ENCODE results near the gene RHBG.

The RHBG gene

DNA sequence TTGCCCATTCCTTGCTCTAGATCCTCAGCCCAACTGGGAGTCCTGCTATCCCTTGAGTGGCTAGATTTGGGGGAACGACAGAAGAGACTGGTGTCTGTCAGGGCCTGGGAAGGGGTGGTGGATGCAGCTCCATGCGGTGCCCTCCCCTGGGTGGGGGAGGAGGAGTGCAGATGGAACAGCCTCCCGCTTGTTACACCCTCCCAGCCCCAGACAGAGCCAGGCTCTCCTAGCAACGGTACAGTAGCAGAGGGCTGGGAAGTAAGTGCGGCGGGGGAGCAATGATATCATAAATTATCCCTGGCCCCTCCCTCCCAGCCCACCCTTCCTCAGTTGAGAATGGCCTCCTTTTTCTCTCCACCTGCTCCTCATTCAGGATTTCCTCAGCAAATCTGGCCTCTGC, 37.2 kb downstream of the RHBG start:
- DNase-seq (ENCODE audit: low read depth, low spot score) = no peak

DNA sequence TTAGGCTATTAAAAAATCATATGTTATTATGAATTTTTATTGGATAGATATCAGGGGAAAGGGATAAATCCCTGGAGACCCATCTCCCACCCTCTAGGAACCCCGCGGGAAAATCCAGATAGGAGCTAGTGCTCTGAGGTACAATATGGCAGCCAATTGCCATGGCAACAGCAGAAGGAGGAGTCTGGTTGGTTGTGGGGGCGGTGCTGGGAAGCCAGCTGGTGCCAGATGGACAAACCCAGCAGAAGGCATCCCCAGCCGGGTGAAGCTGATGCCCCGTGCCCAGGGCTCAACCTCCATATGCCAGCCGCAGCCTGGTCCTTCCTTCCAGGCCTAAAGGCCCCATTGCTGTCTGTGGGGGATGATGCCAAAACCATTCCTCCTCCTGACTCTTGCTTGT, 38.3 kb downstream of the RHBG start:
- DNase-seq (ENCODE audit: low read depth, low spot score) = no peak

DNA sequence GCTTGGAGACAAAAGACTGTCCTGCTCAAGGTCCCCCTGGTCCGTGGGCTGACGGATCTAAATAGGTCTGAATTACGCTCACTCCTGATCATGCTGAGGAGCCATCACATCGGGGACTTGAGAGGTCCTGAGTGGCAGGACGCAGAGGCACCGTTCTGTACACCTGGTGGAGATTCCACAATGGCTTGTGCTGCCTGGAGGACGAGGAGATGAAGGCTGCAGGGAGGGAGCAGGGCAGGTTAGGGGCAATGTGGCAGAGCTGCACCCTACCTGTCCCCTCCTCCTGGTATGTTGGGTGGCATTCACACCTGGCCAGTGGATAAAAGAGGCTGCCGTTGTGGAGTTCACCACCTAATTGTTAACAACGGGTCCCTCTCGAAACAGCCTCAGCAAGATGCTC, 38.7 kb downstream of the RHBG start:
- DNase-seq (ENCODE audit: low read depth, low spot score) = no peak

DNA sequence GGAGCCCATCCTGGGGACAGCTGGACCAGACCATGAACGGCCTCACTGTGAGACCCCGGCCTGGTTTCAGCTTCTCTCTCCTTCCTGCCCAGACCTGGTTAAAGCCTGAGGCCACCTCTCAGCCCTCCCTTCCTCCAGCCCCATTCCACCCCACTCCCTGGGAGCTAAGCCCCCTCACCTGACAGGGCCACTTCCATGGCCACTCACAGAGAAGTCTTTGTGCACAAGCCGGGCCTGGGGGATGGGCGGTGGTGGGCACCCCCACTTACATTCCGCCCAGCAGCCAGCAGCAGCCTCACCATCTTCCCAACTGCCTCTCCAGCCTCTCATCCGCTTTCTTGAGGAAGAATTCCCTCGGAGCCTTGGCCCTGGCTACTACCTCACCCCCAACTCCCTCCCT, 40.4 kb downstream of the RHBG start:
- DNase-seq (ENCODE audit: low read depth, low spot score) = no peak

DNA sequence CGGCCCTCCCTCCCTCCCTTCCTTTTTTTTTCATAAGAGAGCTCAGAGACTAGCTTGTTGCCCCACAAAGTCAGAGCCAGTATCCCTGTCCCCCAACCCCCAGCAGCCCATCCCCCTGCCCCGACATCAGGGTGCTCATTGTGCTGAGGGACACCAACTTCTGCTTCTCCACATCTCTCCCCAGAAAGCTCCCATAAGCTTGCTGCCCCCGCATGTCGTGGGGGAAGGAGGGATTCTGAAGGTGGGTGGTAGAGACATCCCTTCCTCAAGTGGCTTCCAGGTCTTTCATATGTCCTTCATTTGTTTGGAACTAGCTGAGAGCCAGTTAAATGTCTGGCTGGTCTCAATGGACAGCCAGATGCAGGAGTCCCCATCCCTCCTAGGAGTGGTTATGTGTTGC, 41.2 kb downstream of the RHBG start:
- no peak for DNase-seq (ENCODE audit: low read depth, low spot score)

DNA sequence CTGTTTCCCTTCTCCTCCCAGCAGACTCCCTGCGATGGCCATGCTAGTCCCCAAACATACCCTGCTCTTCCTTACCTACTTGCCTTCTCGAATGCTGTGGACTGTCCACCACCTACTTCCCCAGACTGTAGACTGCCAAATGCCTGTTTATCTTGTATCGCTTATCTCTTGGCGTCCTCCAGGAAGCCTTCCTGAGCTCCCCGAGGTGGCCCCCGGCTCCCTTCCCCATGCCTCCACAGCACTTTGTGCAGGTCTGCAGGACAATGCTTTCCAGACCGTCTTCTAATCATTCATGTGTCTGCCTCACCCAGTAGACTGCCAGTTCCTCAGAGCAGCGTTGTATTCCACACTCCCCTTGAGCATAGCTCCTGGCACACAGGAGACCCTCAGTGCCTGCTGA, 41.7 kb downstream of the RHBG start:
- no peak for DNase-seq (ENCODE audit: low read depth, low spot score)

DNA sequence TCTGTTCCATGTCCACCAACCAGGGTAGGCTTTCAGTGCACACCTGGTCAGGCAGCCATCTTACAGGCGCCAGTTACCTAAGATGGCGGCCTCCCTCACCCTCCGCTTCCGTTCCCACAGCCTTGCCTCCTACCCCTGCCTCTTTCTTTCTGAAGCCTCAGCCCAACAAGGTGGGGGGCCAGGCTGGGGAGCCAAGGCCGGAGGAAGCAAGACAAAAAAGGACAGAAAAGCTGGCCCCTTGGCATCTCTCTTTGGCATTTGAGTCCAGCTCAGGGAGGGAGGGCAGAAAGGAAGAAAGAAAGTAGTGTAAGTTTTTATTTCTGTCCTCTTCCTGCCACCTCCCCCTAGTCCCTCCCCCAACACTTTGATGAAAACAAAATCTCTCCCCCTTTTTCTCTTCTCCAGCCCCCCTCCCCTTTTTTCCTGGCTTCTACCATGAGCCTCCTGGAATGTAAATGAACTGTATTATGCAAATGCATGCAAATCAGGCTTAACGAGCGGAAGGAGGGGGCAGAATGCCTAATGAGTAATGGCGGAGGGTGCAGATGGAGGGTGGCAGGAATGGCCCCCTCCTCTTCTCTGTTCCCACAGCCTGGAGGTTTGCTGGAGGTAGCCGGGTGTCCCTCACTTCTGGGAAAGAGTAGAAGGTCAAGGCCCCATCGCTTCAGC, 43.8 kb downstream of the RHBG start:
- no peak for DNase-seq (ENCODE audit: low read depth, low spot score)

DNA sequence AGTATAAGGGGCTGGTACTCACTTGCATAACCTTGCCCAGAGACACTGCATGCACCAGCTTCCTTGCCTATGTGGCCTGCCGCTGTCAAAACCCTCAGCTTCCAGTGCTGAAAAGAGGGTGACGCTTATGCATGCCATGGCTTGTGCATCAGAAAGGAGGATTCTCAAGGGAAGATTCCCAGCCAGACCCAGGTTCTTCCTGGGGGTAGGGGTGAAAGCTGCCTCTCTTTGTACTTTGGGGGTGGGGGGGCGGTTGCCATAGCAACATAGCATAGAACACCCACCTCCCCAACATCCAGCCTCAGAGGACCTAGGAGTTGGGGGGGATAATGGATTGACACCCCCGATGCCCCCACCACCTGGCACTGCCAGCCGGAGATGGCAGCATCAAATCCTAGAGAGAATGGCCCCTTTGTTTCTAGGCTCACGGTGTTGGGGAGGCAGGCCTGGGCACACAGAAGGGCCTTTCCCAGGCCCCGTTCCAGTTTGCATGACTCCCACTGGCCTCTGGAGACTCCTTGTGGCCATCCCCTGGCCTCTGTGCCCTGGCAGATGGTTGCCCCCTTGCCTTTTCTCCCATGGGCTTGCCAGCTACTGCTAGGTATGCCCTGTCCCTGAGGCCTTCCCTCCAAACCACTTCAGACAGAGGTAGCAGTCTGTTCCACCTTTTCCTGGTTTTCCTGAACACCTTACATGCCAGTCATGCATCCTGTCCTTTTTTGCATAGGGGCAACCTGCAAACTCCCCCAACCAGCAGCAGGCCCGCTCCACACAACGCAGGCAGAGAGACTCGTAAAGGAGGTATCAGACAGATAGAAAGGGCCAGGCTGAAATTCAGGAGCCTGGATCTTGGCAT, 44.6 kb downstream of the RHBG start:
- DNase-seq (ENCODE audit: low read depth, low spot score) = no peak

DNA sequence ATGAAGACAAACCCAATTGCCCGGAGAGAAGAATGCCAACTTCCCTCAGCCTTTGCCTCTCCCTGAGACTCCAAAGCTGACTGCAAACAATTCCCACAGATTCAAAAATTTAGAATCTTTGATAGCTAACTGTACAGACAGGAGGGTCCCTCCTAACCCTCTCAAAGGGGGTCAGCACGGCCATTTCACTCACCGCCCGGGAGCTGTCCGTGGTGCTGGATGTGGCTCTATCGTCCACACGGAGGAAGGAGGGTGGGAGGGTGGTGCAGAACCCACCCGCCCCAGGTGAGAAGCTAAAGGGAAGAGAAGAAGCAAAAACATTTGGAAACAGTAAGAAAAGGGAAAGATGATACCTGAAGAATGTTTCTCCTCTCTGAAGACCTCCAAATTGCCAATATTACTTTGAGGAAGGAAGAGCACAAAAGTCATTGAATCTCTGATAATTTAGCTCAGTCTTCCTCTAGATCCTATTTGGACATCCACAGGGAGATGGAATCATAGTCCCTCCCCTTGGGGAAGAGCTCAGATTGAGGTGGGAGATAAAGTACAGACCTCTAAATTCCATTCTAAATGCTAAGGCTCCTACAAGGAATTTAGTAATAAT, 45.6 kb downstream of the RHBG start:
- DNase-seq (ENCODE audit: low read depth, low spot score) = peak; percentile 44

DNA sequence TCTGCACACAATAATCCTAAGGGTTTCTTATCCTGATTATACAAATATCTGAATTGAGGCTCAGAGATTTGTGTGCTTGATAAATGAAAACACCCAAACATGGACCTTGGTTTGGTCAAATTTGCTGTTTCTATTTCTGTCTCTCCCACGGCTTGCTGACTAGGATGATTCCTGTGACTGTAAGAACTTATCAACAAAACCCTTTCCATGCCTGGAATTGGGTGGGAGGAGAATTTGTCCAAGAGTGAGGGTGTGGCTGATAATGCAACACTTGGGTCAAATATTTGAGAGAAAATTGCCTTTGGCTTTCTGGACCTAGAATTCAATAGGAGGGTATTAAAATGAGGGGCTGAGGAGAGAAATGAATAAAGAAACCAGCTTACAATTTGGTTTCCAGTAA, 48.0 kb downstream of the RHBG start:
- DNase-seq (ENCODE audit: low read depth, low spot score) = no peak

DNA sequence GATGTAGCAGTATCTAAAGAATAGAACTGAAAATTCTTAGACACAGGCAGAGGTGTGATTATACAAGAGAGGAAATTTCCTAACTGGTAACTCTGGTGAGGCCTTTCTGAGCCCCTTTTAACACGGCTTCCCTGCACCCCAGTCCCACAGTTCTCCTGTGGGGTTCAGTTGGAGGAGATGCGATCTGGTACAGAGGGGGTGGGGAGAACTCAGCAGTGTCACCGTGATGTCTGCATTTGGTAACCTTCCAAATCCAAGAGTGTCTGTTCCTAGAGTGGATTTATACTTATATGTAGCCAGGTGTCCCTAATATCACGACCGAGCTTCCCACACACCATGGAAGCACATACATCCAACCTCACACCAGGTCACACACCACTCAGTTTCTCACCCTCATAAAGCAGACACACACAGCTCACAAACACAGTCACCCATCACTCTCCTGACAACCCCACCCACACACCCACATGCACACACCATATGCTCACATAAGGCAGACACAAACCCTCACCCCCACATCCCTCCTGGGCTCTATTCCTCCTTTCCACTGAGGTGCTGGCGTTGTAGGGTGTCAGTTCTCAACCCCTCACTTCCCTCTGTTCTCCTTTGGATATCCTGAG, 48.5 kb downstream of the RHBG start:
- DNase-seq (ENCODE audit: low read depth, low spot score) = no peak

DNA sequence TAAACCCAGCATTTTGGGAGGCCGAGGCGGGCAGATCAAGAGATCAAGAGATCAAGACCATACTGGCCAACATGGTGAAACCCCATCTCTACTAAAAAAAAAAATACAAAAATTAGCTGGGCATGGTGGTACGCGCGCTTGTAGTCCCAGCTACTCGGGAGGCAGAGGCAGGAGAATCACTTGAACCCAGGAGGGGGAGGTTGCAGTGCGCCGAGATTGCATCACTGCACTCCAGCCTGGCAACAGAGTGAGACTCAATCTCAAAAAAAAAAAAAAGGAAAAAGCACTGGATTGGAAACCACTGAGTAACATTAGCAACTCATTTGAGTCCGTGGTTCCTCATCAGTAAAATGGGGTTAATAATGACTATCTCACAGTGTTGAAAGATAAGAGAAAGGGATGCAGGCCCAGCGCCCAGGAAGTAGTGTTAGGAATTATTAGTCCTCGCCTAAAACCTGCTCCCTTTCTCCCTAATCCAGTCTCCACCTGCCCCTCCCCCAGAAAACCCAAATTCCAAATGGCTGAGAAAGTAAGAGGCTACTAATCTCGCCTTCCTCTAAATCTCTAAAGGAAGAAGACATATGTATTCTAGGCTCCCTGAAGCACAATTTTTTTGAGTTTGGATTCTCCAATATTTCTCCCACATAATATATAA, 49.5 kb downstream of the RHBG start:
- no peak for DNase-seq (ENCODE audit: low read depth, low spot score)

DNA sequence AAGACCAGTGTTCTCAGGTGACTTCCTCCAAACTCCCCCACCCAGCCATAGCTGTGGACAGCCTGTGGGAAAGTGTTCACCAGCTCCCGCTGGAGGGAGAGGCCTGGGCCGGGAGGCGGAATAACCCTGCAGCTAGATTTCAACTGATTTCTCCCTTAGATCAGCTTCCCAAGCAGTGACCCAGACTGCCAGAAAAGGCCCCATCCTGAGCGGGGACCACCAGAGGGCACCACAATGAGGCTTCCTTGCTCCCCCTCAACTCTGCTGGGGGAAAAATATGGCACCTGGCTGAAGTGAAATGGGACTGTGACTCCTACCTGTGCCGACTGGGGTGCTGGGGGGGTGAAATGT, 50.8 kb downstream of the RHBG start:
- DNase-seq (ENCODE audit: low read depth, low spot score) = peak; percentile 42

DNA sequence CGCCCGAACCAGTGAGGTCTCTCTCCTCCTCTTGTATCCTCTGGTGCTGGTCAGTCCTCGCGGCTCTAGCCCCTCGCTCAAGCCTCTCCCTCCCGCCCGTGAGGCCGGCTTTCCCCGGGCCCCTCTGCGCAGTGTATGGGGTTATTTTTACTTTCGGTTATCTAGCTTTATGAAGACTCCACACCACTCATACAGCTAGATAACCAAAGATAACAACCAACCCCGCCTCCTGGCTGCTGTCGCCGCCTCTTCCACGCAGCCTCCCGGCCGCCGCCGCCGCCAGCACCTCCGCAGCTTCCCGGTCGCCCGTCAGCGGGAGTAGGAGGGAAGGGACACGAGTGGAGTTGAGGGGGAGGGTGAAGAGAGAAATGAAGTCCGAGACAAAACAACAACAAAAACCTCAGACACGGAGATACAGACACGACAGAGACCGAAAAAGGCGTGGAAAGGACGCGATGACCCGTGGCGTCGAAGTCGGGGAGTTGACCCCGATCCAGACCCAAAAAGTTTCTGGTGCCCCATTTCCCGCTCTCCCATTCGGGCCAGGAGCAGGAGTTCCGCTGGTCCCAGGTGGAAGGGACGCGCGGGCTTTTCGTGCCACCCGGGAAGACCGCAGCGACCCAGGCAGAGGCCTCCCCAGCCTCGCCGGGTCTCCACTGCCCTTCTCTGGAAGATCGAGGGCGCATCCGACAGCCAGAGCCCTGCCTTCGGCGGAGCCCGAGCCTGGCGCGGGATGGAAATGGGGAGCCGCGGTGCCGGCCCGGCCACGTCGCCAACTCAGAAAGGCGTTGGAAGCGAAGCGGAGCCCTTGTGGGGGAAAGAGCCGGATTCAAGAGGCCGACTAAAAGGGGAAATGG, 51.4 kb downstream of the RHBG start:
- DNase-seq (ENCODE audit: low read depth, low spot score) = peak; percentile 52

DNA sequence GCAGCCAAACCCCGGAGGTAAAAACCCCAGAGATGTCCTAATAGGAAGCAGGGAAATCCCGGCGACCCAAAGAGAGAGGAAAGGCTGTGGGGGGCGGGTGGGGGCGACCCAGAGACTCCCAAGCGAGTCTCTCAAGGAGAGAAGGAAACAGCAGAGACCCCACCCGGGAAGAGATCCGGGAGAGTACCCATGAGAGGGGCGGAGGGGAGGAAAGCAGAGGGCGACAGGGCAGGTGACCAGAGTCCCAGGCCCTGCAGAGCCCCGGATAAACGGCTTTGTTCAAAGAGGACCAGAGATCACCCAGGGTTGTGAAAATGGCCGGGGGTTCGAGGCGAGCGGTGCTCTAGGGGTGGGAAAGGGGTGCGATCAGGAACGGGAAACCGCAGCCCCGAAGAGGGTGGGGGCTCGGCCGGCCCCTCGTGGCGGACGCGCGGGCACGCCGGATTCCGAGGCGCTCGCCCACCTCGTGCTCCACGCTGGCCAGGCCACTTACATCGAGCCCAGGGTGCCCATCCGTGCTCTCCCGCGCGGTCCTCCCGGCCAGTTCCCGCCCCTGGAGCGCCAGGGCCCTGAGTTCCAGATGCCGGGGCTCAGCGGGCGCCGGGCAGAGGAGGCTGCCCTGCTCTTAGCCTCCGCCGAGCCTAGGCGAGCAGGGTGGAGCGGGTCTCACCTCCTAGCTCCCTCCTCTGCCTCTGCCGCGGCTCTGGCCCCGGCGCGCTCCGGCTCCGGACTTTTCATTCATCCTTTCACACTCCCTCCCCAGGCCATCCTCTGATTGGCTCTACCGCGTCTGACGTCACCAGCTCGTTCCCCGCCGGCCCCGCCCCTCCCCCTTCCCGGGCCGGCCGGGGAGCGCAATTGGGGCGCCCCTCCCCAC, 52.3 kb downstream of the RHBG start:
- DNase-seq (ENCODE audit: low read depth, low spot score) = peak; percentile 92

DNA sequence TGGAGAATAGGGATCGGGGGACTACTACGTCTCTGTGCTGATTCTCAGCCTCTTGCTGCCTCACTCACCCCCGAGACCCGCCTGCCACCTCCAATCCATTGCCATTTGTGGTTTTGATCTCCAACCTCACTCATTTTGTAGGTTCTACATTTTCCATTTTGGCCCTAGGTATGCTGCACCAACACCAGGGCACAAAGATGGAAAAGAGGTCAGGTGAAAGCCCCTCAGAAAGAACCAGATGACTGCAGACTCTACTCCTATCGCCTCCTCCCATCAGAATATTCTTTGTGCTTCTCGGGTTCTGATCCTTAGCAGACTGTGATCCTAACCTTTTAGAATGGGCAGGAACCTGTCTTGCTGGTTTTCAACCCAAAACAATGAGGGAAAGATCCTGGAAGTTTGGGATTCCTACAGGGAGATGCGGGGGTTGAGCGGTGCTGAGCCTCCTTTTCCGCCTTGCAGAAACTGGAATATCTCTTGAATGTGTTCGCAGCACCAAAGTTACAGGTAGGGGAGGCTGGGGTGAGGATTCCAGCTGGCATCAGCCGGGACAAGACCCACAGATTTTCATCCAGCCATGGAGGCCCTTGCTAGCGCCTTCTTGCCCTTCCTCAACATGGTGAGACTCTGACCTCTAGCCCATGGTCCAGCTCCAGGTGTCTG, 53.1 kb downstream of the RHBG start:
- no peak for DNase-seq (ENCODE audit: low read depth, low spot score)

DNA sequence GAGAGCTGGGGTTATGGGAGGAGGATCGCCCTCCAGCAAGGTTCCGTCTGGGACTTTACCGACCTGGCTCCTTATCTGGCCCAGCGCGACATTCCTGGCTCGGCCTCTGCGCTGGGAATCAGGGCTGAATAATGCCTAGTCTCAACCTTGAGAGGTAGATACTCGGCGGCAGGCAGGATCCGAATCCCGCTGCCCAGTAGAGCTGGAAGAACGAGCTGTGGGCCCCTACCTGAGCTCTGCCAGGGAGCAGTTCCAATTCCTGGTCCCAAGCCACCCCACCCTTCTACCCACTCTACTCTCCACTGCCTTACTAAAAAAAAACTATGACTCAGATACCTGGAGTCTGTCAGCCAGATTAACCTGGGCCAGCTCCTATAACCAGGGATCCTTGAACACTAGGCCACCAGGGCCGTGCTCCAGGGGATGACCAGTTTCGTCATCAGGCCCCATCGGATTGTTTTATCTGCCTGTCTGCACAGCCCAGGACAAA, 53.6 kb downstream of the RHBG start:
- no peak for DNase-seq (ENCODE audit: low read depth, low spot score)

DNA sequence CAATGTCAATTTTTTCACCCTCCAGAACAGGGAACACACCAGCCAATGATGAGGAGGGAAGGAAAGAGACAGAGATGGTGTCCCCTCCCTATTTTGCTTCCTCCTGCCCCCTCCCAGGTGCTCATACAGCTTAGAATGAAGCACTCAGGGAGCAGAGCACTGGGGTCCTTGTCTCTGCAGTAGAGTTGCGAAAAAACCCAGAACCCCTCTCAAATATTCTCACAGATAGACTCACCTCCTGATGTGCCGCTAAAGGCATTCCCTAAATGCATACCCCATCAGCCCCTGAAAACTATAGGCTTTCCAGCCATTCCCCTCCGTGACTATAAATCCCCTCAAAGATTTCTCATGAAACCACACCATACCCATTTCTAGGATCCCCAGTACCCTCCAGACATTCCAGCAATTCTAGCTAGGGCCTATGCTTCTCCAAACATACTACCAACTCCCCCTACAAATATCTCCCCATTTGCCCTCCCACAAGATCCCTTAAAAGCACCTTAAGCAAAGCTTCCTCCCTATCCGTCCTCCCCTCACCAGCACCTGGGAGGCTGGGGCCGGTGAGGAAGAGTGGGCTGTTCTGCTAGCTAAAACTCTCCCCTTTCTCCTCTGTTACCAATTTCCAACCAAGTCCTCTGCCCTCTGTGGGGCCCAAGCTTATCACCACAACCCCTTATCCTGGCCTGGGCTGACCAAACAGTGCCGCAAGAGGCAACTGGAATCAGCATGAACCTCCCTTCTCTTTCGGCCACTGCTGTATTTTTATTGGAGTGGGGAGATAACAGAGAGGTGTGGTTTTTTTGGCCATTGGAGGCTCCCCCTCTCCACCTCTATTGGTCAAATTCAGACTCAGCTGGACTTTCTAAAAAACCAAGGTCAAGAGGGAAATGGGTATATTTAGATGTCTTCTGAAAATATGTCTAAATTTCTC, 54.7 kb downstream of the RHBG start:
- no peak for DNase-seq (ENCODE audit: low read depth, low spot score)

All from astrocyte of the hippocampus (primary cell).